Measurements from ENCODE around the gene CTDSP2.

GRCh38 chr12:57849035-57849434 lies 2.5 kb upstream of the CTDSP2 start:
- TF ChIP-seq CTCF (IDR thresholded peaks at IDR 0.05; ENCODE audit: low read depth, low read length) (no peak), EZH2phosphoT487 (IDR thresholded peaks at IDR 0.05; ENCODE audit: low read depth) (no peak)
